A549 (cell line): ENCODE results near the gene AUH. TPM values are rescaled to one million over a fixed set of nuclear protein-coding genes. Genes with fewer than 3 reads are reported as not detected.

ENCODE experiments used
- ATAC-seq, 2 experiments: fragments of 200-7000 bp in 1 of 2; fragments of >200 bp in 1 of 2; cut with Nextera tagmentation in 1 of 2; cut with Tn5 transposase in 1 of 2; 3 replicates each; pipeline versions ENCODE4 v1.8.0 to v1.9.1; 2018 to 2020; ENCODE audit warnings: mild to moderate bottlenecking in 1 of 2, moderate library complexity in 1 of 2
- CTCF ChIA-PET: fragments of 300-600 bp; sonication (Branson Sonifier 250); formaldehyde crosslinking; extraction: SDS; loops from one replicate; lab custom pipeline; 2021; ENCODE audit warnings: antibody characterized with exemption, inconsistent platforms; lab: Yijun Ruan, JAX
- POLR2A ChIA-PET: fragments of 350-600 bp; formaldehyde crosslinking; extraction: SDS; loops from one replicate; lab custom pipeline; 2021; ENCODE audit warnings: antibody characterized with exemption, inconsistent platforms; lab: Yijun Ruan, JAX
- DNase-seq, 2 experiments: peaks; one replicate each; pipeline versions ENCODE4 v3.0.0 to v3.0.0-alpha.2; 2011 to 2016; ENCODE audit warnings: low read depth in 1 of 2, low spot score in 1 of 2
- FAIRE-seq: peaks from 2 replicates; lab custom pipeline; 2011; peaks lifted over from hg19 to GRCh38; lab: Jason Lieb, UNC
- H3K27ac ChIP-seq, 2 experiments: fragments of >200 bp; sonication (Bioruptor Twin); formaldehyde crosslinking; 3 replicates each; pipeline ENCODE4 v1.5.1; 2016 to 2017
- H3K4me1 ChIP-seq: fragments of >200 bp; sonication (Bioruptor Twin); formaldehyde crosslinking; 3 replicates; pipeline ENCODE4 v1.6.1; 2016
- H3K4me2 ChIP-seq: fragments of >200 bp; sonication (Bioruptor Twin); formaldehyde crosslinking; 3 replicates; pipeline ENCODE4 v1.6.1; 2016
- H3K4me3 ChIP-seq: fragments of >200 bp; sonication (Bioruptor Twin); formaldehyde crosslinking; 3 replicates; pipeline ENCODE4 v1.5.1; 2016
- H3K9me3 ChIP-seq: fragments of >200 bp; sonication (Bioruptor Twin); formaldehyde crosslinking; 3 replicates; pipeline ENCODE4 v1.6.1; 2016
- CEBPB ChIP-seq, 2 experiments: fragments of >200 bp in 1 of 2; sonication (Bioruptor Twin) in 1 of 2; formaldehyde crosslinking in 1 of 2; IDR thresholded peaks; 2 replicates each; pipeline ENCODE4 v1.6.1; 2012 to 2016
- CHD2 ChIP-seq: fragments of 150-350 bp; IDR thresholded peaks from 2 replicates; pipeline ENCODE4 v1.6.1; 2014; ENCODE audit warnings: low read length; ENCODE audit not compliant: partially characterized antibody
- EHMT2 ChIP-seq: fragments of 200-600 bp; sonication (generic); IDR thresholded peaks from 2 replicates; pipeline ENCODE4 v1.6.1; 2016; ENCODE audit warnings: antibody characterized with exemption, low read depth, mild to moderate bottlenecking, moderate library complexity
- ELK1 ChIP-seq: fragments of 150-350 bp; IDR thresholded peaks from 2 replicates; pipeline ENCODE4 v1.6.1; 2014; ENCODE audit warnings: low read depth, mild to moderate bottlenecking, low read length
- EP300 ChIP-seq, 2 experiments: fragments of >200 bp; sonication (Bioruptor Twin); formaldehyde crosslinking; IDR thresholded peaks; 2 replicates in 1 of 2; 3 replicates in 1 of 2; pipeline ENCODE4 v1.6.1; 2016 to 2017
- ESRRA ChIP-seq: fragments of 150-350 bp; IDR thresholded peaks from 2 replicates; pipeline ENCODE4 v1.6.1; 2014; ENCODE audit warnings: mild to moderate bottlenecking, low read length, borderline replicate concordance
- HDAC2 ChIP-seq: fragments of 200-600 bp; sonication (generic); IDR thresholded peaks from 2 replicates; pipeline ENCODE4 v1.6.1; 2016
- HES2 ChIP-seq: fragments of >200 bp; sonication (Bioruptor Twin); formaldehyde crosslinking; IDR thresholded peaks from 2 replicates; pipeline ENCODE4 v1.6.1; 2016
- HMGXB4 ChIP-seq: fragments of 250-450 bp; sonication (Bioruptor Pico); IDR thresholded peaks from 2 replicates; pipeline ENCODE4 v1.5.0; 2021; ENCODE audit warnings: mild to moderate bottlenecking, moderate library complexity, borderline replicate concordance
- HOXA7 ChIP-seq: fragments of 250-450 bp; sonication (Bioruptor Pico); IDR thresholded peaks from 2 replicates; pipeline ENCODE4 v1.5.0; 2020; ENCODE audit warnings: mild to moderate bottlenecking, moderate library complexity
- NR3C1 ChIP-seq: fragments of >200 bp; sonication (Bioruptor Twin); formaldehyde crosslinking; IDR thresholded peaks from 3 replicates; pipeline ENCODE4 v1.6.1; 2017
- PHF8 ChIP-seq: fragments of 200-600 bp; sonication (generic); IDR thresholded peaks from 2 replicates; pipeline ENCODE4 v1.6.1; 2016; ENCODE audit warnings: low read depth, mild to moderate bottlenecking, antibody characterized with exemption, moderate library complexity, borderline replicate concordance
- POLR2AphosphoS2 ChIP-seq: conservative IDR thresholded peaks from 2 replicates; pipeline ENCODE4 v1.6.1; 2012; ENCODE audit warnings: low read length, improper control_type of control experiment, inconsistent platforms
- RAD21 ChIP-seq, 2 experiments: fragments of >200 bp in 1 of 2; sonication (Bioruptor Twin) in 1 of 2; formaldehyde crosslinking in 1 of 2; IDR thresholded peaks in 1 of 2; conservative IDR thresholded peaks in 1 of 2; 2 replicates in 1 of 2; 3 replicates in 1 of 2; pipeline ENCODE4 v1.6.1; 2012 to 2018; ENCODE audit warnings: inconsistent platforms in 1 of 2
- REST ChIP-seq: fragments of 200-600 bp; sonication (generic); IDR thresholded peaks from 2 replicates; pipeline ENCODE4 v1.6.1; 2016; ENCODE audit warnings: antibody characterized with exemption, mild to moderate bottlenecking, moderate library complexity
- RFX5 ChIP-seq: fragments of 450-650 bp; IDR thresholded peaks from 2 replicates; pipeline ENCODE4 v1.7.1; 2014; ENCODE audit warnings: antibody characterized with exemption, mild to moderate bottlenecking, moderate library complexity
- TFCP2L1 ChIP-seq: fragments of 250-450 bp; sonication (Bioruptor Pico); IDR thresholded peaks from 2 replicates; pipeline ENCODE4 v1.5.0; 2021; ENCODE audit warnings: mild to moderate bottlenecking
- USF2 ChIP-seq: fragments of 450-650 bp; IDR thresholded peaks from 2 replicates; pipeline ENCODE4 v1.6.1; 2014; ENCODE audit warnings: antibody characterized with exemption
- ZFP36 ChIP-seq: fragments of 450-650 bp; IDR thresholded peaks from 2 replicates; pipeline ENCODE4 v1.6.1; 2014; ENCODE audit warnings: borderline replicate concordance; ENCODE audit not compliant: partially characterized antibody
- WGBS: methylation state at CpG from one replicate; pipeline ENCODE4 v1.1.6; 2017; ENCODE audit errors: missing lambda C conversion rate; 5-methylcytosine and 5-hydroxymethylcytosine counted together
- polyA plus RNA-seq, 4 experiments: library from polyadenylated mRNA; depleted of rRNA in 3 of 4; stranded (reverse); fragments of >200 nt; fragmentation: RNase III in 1 of 4; extraction: RNeasy Plus Mini Kit Qiagen cat#74134 plus additional on column Dnase treatment in 1 of 4; gene quantifications; 2 replicates in 3 of 4; 3 replicates in 1 of 4; pipeline ENCODE4 v1.2.3, GENCODE V29; 2011 to 2017

Gene AUH
- polyA plus RNA-seq, 2 of the 4 experiments (the other 2 are of a cell fraction) = 11.1 to 15.9 TPM

GRCh38 chr9:91208837-91209236 is 152.9 kb downstream of the AUH start:
- Histone ChIP-seq H3K27ac (no peak overlapping the region), H3K4me3 (no peak overlapping the region), H3K4me2 (no peak overlapping the region), H3K4me1 (peaks cover 23% of the 10 kb centered on the region), H3K9me3 (no peaks in the 10 kb centered on the region)
- DNase-seq (no peak), ATAC-seq (no peak), FAIRE-seq (no peak)
- ChIA-PET CTCF (interaction anchor here (1.2 kb wide), 1 partner anchor 122 kb away, joined by 3 read pairs; no protein-coding TSS in a partner anchor), POLR2A (no interaction called here)
- TF ChIP-seq RAD21 (conservative IDR thresholded peaks at IDR 0.05 in 1 of 2, IDR thresholded peaks at IDR 0.05 in 1 of 2) (no peak), CEBPB (IDR thresholded peaks at IDR 0.05) (no peak)
- WGBS = 94% methylated on average over 5 of the region's 5 CpGs

GRCh38 chr9:91208419-91208745 is 153.3 kb downstream of the AUH start:
- ChIA-PET CTCF (interaction anchor here (0.6 to 1.1 kb wide), 2 partner anchors 42 to 218 kb away, joined by 3 to 4 read pairs; no protein-coding TSS in a partner anchor), POLR2A (no interaction called here)
- Histone ChIP-seq H3K27ac (peak overlapping the region in 1 of 2 experiments; percentile 51; a peak in 1 of 6 replicates), H3K4me2 (0 out of 3 replicates have a peak overlapping the region, but pooled peaks have one; percentile 6), H3K4me1 (peaks cover 23% of the 10 kb centered on the region), H3K9me3 (no peaks in the 10 kb centered on the region), H3K4me3 (no peak overlapping the region)
- no peak for ATAC-seq
- FAIRE-seq = no peak
- no peak for TF ChIP-seq HES2
- TF ChIP-seq EHMT2 = no peak
- TF ChIP-seq TFCP2L1 = no peak
- no peak for TF ChIP-seq PHF8
- no peak for TF ChIP-seq HMGXB4 (CRISPR knock-in tag)
- no peak for TF ChIP-seq NR3C1
- TF ChIP-seq POLR2AphosphoS2 = no peak
- no peak for TF ChIP-seq HOXA7 (CRISPR knock-in tag)
- no peak for TF ChIP-seq RFX5
- no peak for TF ChIP-seq EP300 (IDR thresholded peaks at IDR 0.05)
- no peak for TF ChIP-seq HDAC2
- no peak for TF ChIP-seq ELK1
- no peak for TF ChIP-seq ESRRA
- no peak for TF ChIP-seq USF2
- TF ChIP-seq CHD2 = no peak
- TF ChIP-seq REST = no peak
- no peak for TF ChIP-seq ZFP36
- no peak for DNase-seq
- WGBS = 97% methylated on average over 3 of the region's 3 CpGs
